NCI-H82 treated with DMSO at 0.1 percent for 48 hours (cell line): ENCODE data around the gene RNF225.
"Not testable (repeated sequence)": the region's sequence is repeated elsewhere in the genome, so short reads cannot be mapped to it uniquely, and the experiment has no call there.

Experiments used
- DNase-seq: peaks from one replicate; lab custom pipeline; 2025; ENCODE audit not compliant: unreplicated experiment; lab: John Stamatoyannopoulos, UW

Gene RNF225

DNA sequence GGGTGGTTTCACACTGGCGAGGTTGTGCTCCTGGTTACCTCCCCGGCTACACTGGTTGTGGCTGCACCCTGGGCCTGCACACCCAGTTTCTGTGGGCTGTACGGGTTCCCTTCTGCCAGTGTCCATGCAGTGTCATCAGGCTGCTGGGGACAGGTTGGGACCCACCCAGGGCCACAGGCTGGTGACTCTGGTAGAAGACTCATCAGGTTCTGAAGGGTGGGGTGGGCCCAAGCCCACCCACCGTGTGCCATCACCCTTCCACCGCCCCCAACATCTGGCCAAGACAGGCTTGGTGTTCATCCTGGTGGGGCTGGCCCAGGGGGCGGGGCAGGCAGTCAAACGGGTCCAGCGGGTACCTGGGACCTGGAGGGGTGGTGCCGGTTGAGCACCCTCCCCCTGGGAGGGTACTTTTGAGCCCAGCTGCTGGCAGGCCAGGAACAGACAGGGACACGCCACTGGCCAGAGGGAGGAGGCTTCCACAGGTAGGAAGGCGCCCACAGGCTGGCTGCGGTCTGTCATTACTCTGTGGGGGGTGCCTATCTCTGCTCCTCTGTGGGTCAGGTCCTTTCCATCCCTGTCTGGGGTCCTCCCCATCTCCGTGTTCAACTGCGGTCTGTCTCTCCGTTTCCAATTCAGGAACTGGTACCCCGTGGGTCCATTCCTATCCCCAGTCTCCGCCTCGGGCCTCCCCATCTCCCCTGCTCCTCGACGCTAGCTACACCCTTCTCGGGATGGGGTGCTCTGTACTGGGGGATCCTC lies at the start of gene RNF225:
Gene RNF225, plus strand, starts transcription at position 437 of the 759 bp plus-strand sequence. CDS start 434 bp downstream, outside the sequence.
- DNase-seq: no peak

- peak; percentile 51 for DNase-seq
Measured at GRCh38 chr19:58346961-58347929, 48.2 kb upstream of the RNF225 start.

GRCh38 chr19:58348080-58348479 lies 47.4 kb upstream of the RNF225 start:
- DNase-seq: not testable (repeated sequence)

DNA sequence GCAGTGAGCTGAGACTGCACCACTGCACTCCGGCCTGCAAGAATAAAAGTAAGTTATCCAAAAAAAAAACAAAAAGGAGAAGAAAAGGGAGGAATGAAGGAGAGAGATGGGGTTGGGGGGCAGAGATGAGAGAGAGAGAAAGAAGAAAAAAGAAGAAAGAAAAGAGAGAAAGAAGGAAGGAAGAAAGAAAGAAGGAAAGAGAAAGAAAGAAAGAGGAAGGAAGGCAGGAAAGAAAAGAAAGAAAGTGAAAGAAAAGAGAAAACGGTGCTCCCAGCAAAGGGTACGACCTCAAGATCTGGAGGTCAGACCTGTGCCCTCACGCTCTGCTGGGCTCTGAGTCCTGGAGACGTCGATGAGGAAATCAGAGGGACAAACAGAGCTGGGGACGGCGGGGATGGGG lies 45.9 kb upstream of the RNF225 start:
- no peak for DNase-seq

GRCh38 chr19:58350001-58350861 lies 45.2 kb upstream of the RNF225 start:
- DNase-seq: no peak

DNA sequence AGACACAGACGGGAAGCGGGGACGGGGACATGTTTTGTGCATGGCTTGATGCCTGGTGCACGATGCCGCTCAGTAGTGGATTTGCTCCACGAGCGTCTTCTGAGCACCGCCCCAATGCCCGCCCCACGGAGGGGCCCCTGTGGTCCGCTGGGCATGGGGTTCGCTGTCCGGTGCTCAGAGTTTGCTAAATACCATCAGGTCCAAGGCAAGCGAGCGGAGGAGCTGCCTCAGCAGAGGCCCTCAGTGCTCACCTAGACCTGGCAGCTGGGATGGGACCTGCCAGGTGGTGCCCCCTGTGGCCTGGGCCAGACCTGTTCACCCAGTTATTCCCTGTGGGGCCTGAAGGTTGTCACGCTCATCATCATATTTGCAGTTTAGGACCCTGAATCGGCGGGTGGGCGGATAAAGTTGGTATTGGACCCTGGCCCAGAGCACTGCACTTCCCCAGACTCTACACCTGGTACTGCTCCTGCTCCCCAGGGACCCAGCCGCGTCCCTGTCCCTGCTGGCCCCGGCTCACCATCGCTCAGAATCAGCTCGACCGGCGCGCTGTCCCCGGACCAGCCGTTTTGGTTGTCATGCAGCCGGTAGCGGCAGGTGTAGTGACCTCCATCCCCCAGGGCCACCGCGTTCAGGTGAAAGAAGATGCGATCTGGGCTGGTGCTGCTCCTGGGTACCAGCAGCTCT lies 44.4 kb upstream of the RNF225 start:
- no peak for DNase-seq

DNA sequence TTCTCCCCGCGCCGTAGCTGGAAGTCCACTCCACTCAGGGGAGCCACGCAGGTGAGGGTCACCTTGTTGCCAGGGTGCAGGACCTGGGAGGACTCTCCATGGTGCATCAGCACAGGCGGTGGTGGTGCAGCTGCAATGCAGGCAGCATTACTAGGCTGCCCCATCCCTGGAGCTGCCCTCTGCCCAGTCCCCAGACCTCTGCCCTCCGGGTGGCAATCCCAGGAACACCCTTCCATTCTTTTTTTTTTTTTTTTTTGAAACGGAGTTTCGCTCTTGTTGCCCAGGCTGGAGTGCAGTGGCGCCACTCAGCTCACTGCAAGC lies 43.9 kb upstream of the RNF225 start:
- DNase-seq: no peak

- DNase-seq: no peak
Measured at GRCh38 chr19:58351990-58352755, 43.3 kb upstream of the RNF225 start.

GRCh38 chr19:58352760-58353671 lies 42.4 kb upstream of the RNF225 start, which contains the start of gene A1BG:
Gene A1BG (minus strand): TSS chr19:58353492. CDS start chr19:58353437, 55 bp downstream.
- DNase-seq: no peak

DNA sequence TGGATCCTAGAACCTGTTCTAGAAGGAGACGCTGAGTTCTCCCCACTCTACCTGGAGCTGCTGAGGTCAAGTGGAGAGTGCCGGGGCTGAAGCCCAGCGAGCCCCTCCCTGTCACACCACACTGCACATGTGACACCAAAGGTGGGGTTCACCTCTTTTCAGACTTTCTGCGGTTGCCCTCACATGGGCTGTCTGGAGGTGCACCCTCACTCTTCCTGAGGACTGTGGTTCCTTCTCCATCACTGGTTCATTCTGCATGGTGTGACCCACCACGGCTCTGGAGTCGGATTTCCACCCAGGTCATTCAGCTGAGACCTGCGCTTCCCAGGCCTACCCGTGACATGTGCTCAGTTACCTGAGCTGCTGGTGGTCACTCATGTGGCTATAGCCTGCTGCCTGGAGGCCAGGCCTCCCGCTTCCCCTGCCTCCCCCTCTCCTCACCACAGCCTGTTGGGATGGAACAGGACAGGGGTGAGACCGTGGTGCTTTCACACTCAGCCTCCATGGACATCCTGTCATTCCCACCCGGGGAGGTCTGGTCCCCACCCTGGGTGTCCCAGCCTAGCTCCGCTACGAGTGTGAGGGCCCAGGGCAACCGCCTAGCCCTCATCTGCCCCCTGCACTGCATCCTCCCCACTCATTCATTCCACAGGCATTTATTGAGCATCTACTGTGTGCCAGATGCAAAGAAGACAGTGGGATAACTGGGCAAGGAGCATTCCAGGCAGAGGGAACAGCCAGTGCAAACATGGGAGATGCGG lies 41.6 kb upstream of the RNF225 start:
- no peak for DNase-seq

DNA sequence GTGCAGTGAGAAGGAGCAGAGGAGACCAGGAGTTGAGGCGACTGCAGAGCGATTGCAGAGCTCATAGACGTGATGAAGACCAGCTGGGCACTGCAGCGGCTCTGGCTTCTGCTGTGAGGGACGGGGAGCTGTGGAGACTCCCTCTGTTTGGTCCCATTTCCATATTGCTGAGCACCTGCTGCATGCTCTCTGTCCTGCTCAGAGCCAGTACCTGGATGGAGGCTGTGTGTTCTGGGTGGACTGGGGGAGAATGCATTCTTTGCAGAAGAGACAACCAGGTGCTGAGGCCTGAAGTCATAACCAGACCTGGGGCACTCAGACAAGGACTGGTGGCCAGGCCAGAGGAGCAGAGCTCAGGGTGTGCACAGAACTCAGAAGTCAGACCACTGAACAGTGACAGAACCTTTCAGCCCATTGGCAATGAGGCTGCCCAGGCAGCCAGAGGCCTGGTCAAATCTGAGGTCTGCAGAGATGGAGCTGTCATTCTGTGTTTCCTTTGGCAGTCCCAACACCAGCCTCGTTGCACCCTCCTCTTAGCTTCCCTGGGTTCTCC lies 40.9 kb upstream of the RNF225 start:
- DNase-seq: no peak

DNA sequence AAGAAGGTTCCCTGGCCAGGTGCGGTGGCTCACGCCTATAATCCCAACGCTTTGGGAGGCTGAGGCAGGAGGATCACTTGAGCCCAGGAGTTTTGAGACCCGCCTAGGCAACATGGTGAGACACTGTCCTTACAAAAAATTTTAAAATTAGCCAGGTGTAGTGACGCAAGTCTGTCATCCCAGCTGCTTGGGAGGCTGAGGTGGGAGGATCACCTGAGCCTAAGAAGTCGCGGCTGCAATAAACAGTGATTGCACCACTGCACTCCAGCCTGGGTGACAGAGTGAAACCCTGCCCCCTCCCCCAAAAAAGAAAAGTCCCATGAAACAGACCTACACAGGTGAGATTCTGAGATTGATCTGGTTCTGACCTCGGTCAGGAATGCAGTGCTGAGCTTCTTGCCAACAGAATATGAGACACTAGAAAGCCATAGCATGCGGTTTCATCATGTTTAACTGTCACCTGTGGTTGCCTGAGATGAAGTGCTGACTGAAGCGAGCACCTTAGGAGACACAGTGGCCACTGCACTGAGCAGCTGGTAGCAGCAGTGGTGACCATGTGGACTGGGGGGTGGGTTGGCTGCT lies 40.1 kb upstream of the RNF225 start:
- DNase-seq: no peak

DNA sequence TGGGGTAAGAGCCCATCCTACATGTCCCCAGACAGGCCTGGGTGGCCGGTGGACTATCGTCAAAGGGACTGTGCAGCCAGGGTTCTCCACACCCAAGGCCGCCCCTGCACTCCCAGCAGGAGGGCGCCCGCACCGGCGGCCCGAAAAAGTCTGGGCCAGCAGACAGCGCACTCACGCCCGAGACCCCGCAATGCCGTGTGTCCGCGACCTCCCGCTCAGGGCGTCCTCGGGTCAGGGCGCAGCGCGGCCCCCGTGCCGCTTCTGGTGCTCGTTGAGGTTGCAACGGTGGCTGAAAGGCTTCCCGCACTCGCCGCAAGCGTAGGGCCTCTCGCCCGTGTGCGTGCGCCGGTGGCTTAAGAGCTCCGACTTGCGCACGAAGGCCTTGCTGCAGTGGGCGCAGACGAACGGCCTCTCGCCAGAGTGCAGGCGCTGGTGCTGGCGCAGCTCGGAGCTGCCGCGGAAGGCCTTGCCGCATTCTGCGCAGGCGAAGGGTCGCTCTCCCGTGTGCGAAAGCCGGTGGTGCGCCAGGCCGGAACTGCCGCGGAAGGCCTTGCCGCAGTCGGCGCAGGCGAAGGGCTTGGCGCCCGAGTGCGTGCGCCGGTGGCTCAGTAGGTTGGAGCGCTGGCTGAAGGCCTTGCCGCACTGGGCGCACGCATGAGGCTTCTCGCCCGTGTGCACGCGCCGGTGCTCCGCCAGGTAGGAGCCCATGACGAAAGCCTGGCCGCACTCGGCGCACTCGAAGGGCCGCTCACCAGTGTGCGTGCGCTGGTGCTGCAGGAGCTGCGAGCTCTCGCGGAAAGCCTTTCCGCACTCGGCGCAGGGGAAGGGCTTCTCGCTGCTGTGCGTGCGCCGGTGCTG lies 39.3 kb upstream of the RNF225 start:
- no peak for DNase-seq

- no peak for DNase-seq
Measured at GRCh38 chr19:58356766-58357480, 38.5 kb upstream of the RNF225 start.

DNA sequence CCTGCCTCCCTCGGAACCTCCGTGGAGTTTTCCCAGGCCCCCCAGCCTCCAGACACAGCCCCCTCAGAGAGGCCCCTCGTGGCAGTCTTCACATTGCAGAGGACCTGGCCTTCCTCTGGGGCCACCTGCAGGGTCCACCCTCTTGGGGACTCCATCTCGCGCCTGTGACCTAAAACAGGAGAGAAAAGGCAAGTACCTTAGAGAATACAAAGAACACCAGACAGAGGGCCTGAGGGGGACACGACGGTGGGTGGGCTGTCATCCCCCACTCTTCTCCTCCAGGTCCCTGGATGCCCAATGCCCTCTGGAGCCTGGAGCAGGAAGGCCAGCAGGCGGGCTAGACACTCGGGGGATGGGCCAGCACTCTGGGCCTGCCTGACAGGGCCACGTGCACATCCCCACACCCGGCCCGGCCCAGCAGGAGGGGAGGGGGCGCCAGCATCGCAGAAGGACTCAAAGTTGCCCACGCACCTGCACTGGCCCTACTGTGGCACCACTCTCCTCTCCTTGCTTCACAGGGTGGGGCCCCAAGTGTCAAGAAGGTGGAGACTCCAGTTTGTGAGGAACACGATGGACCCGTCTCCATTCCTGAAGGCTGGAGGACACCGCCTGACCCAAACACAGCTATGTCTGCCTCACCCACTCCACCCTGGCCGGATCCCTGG lies 37.8 kb upstream of the RNF225 start:
- no peak for DNase-seq
